NCI-H446 treated with DMSO at 0.1 percent for 48 hours (cell line): ENCODE measurements around the gene PRR3.
"Not testable (repeated sequence)": the region's sequence is repeated elsewhere in the genome, so short reads cannot be mapped to it uniquely, and the experiment has no call there.

Experiments used
- DNase-seq: peaks from one replicate; lab custom pipeline; 2025; lab: John Stamatoyannopoulos, UW

PRR3 gene

GRCh38 chr6:30556906-30557682 is at the start of gene PRR3:
Gene PRR3, plus strand, starts transcription at chr6:30557295. Its CDS starts 50 bp downstream, at chr6:30557345.
- peak; percentile 85 for DNase-seq

GRCh38 chr6:30507849-30508827 is 49.0 kb upstream of the PRR3 start:
- no peak for DNase-seq

GRCh38 chr6:30508890-30509736 is 48.0 kb upstream of the PRR3 start:
- no peak for DNase-seq

GRCh38 chr6:30510419-30511168 is 46.5 kb upstream of the PRR3 start:
- DNase-seq = no peak

GRCh38 chr6:30511169-30511546 is 45.9 kb upstream of the PRR3 start:
- DNase-seq = no peak

- no peak for DNase-seq
Measured at GRCh38 chr6:30513451-30513850, 43.6 kb upstream of the PRR3 start.

- DNase-seq = no peak
Measured at GRCh38 chr6:30515106-30515505, 42.0 kb upstream of the PRR3 start.

GRCh38 chr6:30515944-30516753 is 40.9 kb upstream of the PRR3 start:
- DNase-seq = peak; percentile 47

GRCh38 chr6:30516754-30517076 is 40.4 kb upstream of the PRR3 start:
- not testable (repeated sequence) for DNase-seq

- DNase-seq = not testable (repeated sequence)
Measured at GRCh38 chr6:30517767-30518504, 39.2 kb upstream of the PRR3 start.

- not testable (repeated sequence) for DNase-seq
Measured at GRCh38 chr6:30518505-30519145, 38.5 kb upstream of the PRR3 start.

- DNase-seq = no peak
Measured at GRCh38 chr6:30520522-30520921, 36.6 kb upstream of the PRR3 start.

- DNase-seq = not testable (repeated sequence)
Measured at GRCh38 chr6:30521082-30521481, 36.0 kb upstream of the PRR3 start.

GRCh38 chr6:30521952-30522351 is 35.1 kb upstream of the PRR3 start:
- DNase-seq = not testable (repeated sequence)

- DNase-seq = not testable (repeated sequence)
Measured at GRCh38 chr6:30526444-30526843, 30.7 kb upstream of the PRR3 start.

- not testable (repeated sequence) for DNase-seq
Measured at GRCh38 chr6:30529349-30529875, 27.7 kb upstream of the PRR3 start.

- DNase-seq = no peak
Measured at GRCh38 chr6:30530014-30530413, 27.1 kb upstream of the PRR3 start.

- no peak for DNase-seq
Measured at GRCh38 chr6:30533460-30534294, 23.4 kb upstream of the PRR3 start.
